ENCODE results near the gene UBE2J2. TPM values are rescaled to one million over a fixed set of nuclear protein-coding genes. Genes with fewer than 3 reads are reported as not detected.

UBE2J2 gene
- polyA plus RNA-seq, 2 of the 4 experiments (the other 2 are of a cell fraction), result 21.2 to 36.2 TPM

GRCh38 chr1:1295154-1295923 is 21.7 kb upstream of the UBE2J2 start (continued):
- TF ChIP-seq REST (IDR thresholded peaks at IDR 0.05) (no peak), ZNF302 (CRISPR knock-in tag; IDR thresholded peaks at IDR 0.05) (no peak), CHD2 (IDR thresholded peaks at IDR 0.05; ENCODE audit: low read length, partially characterized antibody) (no peak), ZFP36 (IDR thresholded peaks at IDR 0.05; ENCODE audit: borderline replicate concordance, partially characterized antibody) (no peak), PHF8 (IDR thresholded peaks at IDR 0.05; ENCODE audit: borderline replicate concordance, low read depth) (no peak), RNF2 (IDR thresholded peaks at IDR 0.05; ENCODE audit: borderline replicate concordance, low read depth) (no peak), TP53 (CRISPR knock-in tag; IDR thresholded peaks at IDR 0.05) (no peak)
- TF ChIP-seq, protein P1, sequence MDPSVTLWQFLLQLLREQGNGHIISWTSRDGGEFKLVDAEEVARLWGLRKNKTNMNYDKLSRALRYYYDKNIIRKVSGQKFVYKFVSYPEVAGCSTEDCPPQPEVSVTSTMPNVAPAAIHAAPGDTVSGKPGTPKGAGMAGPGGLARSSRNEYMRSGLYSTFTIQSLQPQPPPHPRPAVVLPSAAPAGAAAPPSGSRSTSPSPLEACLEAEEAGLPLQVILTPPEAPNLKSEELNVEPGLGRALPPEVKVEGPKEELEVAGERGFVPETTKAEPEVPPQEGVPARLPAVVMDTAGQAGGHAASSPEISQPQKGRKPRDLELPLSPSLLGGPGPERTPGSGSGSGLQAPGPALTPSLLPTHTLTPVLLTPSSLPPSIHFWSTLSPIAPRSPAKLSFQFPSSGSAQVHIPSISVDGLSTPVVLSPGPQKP (IDR thresholded peaks at IDR 0.05; ENCODE audit: low read depth, low read length), result no peak

GRCh38 chr1:1294250-1294890 is 20.7 kb upstream of the UBE2J2 start:
- Histone ChIP-seq H3K4me1 (no peaks in the 10 kb centered on the region), H3K27ac (no peak overlapping the region), H3K9me3 (no peaks in the 10 kb centered on the region), H3K4me2 (no peak overlapping the region), H3K4me3 (no peak overlapping the region)
- no peak for ATAC-seq
- WGBS (ENCODE audit: missing lambda C conversion rate), result no CpG with 5 or more reads among the region's 58 CpGs
- DNase-seq (ENCODE audit: low read depth in 1 of 2, low spot score in 1 of 2), result no peak
- TF ChIP-seq ZC3H11A (IDR thresholded peaks at IDR 0.05) (no peak), HEYL (CRISPR knock-in tag; IDR thresholded peaks at IDR 0.05) (no peak), RNF2 (IDR thresholded peaks at IDR 0.05; ENCODE audit: borderline replicate concordance, low read depth) (no peak), USF2 (IDR thresholded peaks at IDR 0.05) (no peak), NFE2L2 (conservative IDR thresholded peaks at IDR 0.05; ENCODE audit: low read length) (no peak), SMC3 (IDR thresholded peaks at IDR 0.05) (no peak), HOXA7 (CRISPR knock-in tag; IDR thresholded peaks at IDR 0.05) (no peak), SREBF2 (IDR thresholded peaks at IDR 0.05) (no peak), BHLHE40 (IDR thresholded peaks at IDR 0.05; ENCODE audit: low read depth, low read length) (no peak), RCOR1 (IDR thresholded peaks at IDR 0.05; ENCODE audit: low read depth, low read length) (no peak), CBX2 (IDR thresholded peaks at IDR 0.05; ENCODE audit: borderline replicate concordance, low read depth) (no peak)
- ChIA-PET CTCF (interaction anchor here (3.7 kb wide), 1 partner anchor 172 kb away, joined by 17 read pairs; no protein-coding TSS in a partner anchor), POLR2A (no interaction called here)
- no peak for FAIRE-seq
